ENCODE results near the gene TNFRSF1B. TPM values are rescaled to one million over a fixed set of nuclear protein-coding genes. Genes with fewer than 3 reads are reported as not detected.
"Not testable (repeated sequence)": the region's sequence is repeated elsewhere in the genome, so short reads cannot be mapped to it uniquely, and the experiment has no call there.

Gene TNFRSF1B
- total RNA-seq, 4 donors from 2014 or later, result 10.9 to 34.9 (median 31.0) TPM

DNA sequence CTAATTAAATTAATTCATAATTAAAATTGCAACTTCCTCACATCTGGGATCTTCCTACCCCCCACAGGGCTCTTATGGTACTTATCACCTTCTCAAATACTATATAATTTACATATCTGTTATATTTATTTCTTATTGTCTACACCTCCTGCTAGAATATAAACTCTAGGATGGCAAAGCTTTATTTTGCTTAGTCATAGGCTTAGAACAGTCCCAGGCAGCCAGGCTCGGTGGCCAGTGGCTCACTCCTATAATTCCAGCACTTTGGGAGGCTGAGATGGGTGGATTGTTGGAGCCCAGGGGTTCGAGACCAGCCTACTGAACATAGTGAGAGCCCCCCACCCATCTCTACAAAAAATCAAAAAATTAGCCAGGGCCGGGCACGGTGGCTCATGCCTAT, 53.0 kb downstream of the TNFRSF1B start:
- Histone ChIP-seq H3K36me3 (no peaks in the 10 kb centered on the region), H3K4me3 (no peak overlapping the region), H3K27me3 (peaks cover 15% of the 10 kb centered on the region), H3K9me3 (peaks cover 0 to 14% (median 0%) of the 10 kb centered on the region in 3 donors), H3K27ac (no peak overlapping the region), H3K4me1 (no peaks in the 10 kb centered on the region)
- ATAC-seq, result no peak
- 100% methylated on average over 1 of the region's 4 CpGs; no CpG with 5 or more reads in 1 of the 2 donors for WGBS, 2 donors (ENCODE audit: low coverage in 1 of 2)
- TF ChIP-seq POLR2A (IDR thresholded peaks at IDR 0.05) (no peak), POLR2AphosphoS5 (IDR thresholded peaks at IDR 0.05) (no peak), EP300 (IDR thresholded peaks at IDR 0.05) (no peak)
- TF ChIP-seq, protein P1, sequence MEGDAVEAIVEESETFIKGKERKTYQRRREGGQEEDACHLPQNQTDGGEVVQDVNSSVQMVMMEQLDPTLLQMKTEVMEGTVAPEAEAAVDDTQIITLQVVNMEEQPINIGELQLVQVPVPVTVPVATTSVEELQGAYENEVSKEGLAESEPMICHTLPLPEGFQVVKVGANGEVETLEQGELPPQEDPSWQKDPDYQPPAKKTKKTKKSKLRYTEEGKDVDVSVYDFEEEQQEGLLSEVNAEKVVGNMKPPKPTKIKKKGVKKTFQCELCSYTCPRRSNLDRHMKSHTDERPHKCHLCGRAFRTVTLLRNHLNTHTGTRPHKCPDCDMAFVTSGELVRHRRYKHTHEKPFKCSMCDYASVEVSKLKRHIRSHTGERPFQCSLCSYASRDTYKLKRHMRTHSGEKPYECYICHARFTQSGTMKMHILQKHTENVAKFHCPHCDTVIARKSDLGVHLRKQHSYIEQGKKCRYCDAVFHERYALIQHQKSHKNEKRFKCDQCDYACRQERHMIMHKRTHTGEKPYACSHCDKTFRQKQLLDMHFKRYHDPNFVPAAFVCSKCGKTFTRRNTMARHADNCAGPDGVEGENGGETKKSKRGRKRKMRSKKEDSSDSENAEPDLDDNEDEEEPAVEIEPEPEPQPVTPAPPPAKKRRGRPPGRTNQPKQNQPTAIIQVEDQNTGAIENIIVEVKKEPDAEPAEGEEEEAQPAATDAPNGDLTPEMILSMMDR (IDR thresholded peaks at IDR 0.05), result no peak

DNA sequence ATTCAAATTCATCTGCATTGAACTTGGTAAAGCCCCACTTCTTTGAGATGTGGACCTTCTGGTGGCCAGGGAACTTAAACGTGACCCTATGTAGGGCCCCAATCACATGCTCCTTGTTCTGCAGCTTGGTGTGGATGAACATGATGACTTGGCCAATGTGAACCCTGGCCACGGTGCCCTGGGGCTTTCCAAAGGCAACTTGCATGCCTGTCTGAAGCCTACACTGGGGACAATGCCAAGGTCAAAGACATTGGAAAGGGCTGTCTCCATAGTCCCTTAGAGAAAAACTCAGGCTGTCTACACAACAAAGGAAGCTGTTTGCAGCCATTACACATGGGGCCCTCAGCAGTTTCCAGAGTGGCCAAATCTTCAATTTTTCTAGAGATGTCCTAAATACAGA, 54.1 kb downstream of the TNFRSF1B start:
- peaks cover 8% of the 10 kb centered on the region for H3K27me3 ChIP-seq
- peaks cover 0 to 4% (median 0%) of the 10 kb centered on the region in 3 donors for H3K9me3 ChIP-seq
- no peak for ATAC-seq
- no peaks in the 10 kb centered on the region for H3K36me3 ChIP-seq
- H3K27ac ChIP-seq, result no peak overlapping the region
- WGBS, 2 donors (ENCODE audit: low coverage in 1 of 2), result 53% methylated on average over 2 of the region's 2 CpGs; no CpG with 5 or more reads in 1 of the 2 donors
- no peaks in the 10 kb centered on the region for H3K4me1 ChIP-seq
- no peak overlapping the region for H3K4me3 ChIP-seq
- TF ChIP-seq, protein P1 (IDR thresholded peaks at IDR 0.05), result no peak
- TF ChIP-seq POLR2AphosphoS5 (IDR thresholded peaks at IDR 0.05), result no peak
- no peak for TF ChIP-seq POLR2A (IDR thresholded peaks at IDR 0.05)
- no peak for TF ChIP-seq EP300 (IDR thresholded peaks at IDR 0.05)

DNA sequence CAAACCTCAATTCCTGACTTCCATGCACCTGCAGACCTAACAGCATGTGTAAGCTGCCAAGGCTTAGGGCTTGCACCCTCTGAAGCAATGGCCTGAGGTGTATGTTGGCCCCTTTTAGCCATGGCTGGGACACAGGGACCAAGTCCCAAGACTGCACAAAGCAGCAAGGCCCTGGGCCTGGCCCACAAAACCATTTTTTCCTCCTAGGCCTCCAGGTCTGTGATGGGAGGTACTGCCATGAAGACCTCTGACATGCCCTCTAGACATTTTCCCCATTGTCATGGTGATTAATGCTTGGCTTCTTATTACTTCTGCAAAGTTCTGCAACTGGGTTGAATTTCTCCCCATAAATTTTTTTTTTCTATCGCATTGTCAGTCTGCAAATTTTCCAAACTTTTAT, 55.9 kb downstream of the TNFRSF1B start:
- 80 to 100% methylated on average over 1 of the region's 1 CpG for WGBS, 2 donors (ENCODE audit: low coverage in 1 of 2)
- not testable (repeated sequence) for H3K4me1 ChIP-seq, H3K9me3 ChIP-seq, H3K27me3 ChIP-seq, ATAC-seq, H3K4me3 ChIP-seq, H3K27ac ChIP-seq, H3K36me3 ChIP-seq

DNA sequence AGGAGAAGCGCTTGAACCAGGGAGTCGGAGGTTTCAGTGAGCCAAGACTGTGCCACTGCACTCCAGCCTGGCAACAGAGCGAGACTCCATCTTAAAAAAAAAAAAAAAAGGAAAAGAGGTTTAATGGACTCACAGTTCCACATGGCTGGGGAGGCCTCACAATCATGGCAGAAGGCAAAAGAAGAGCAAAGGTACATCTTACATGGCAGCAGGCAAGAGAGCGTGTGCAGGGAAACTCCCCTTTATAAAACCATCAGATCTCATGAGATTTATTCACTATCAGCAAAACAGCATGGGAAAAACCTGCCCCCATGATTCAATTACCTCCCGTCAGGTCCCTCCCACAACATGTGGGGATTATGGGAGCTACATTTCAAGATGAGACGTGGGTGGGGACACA, 57.3 kb downstream of the TNFRSF1B start:
- not testable (repeated sequence) for H3K27ac ChIP-seq, H3K4me1 ChIP-seq, H3K9me3 ChIP-seq, H3K36me3 ChIP-seq, H3K27me3 ChIP-seq, ATAC-seq, H3K4me3 ChIP-seq
- WGBS, 2 donors (ENCODE audit: low coverage in 1 of 2), result 82 to 91% methylated on average over 3 to 4 of the region's 6 CpGs

DNA sequence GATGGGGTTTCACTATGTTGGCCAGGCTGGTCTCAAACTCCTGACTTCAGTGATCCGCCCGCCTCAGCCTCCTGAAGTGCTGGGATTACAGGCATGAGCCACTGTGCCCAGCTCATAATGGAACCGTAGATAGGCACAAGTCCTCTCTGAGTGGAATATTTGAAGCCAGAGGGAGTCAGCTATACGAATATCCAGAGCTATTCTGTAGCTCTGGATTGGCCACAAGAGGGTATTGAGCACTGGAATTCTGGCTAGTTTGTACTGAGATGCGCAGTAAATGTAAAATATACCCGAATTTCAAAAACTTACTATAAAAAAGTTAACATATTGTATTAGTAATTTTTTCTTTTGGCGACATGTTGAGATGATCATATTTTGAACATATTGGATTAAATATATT, 62.2 kb downstream of the TNFRSF1B start:
- Histone ChIP-seq H3K4me1 (peaks cover 0 to 27% (median 8%) of the 10 kb centered on the region in 3 donors), H3K27ac (no peak overlapping the region), H3K36me3 (peaks cover 0 to 3% of the 10 kb centered on the region in 2 donors), H3K4me3 (no peak overlapping the region), H3K9me3 (no peaks in the 10 kb centered on the region), H3K27me3 (no peaks in the 10 kb centered on the region)
- WGBS, 2 donors (ENCODE audit: low coverage in 1 of 2), result 80 to 91% methylated on average over 4 to 6 of the region's 7 CpGs
- no peak for TF ChIP-seq POLR2AphosphoS5 (IDR thresholded peaks at IDR 0.05)
- no peak for TF ChIP-seq POLR2A (IDR thresholded peaks at IDR 0.05)
- TF ChIP-seq, protein P1 (IDR thresholded peaks at IDR 0.05), result no peak
- TF ChIP-seq EP300 (IDR thresholded peaks at IDR 0.05), result no peak
- ATAC-seq, result no peak

DNA sequence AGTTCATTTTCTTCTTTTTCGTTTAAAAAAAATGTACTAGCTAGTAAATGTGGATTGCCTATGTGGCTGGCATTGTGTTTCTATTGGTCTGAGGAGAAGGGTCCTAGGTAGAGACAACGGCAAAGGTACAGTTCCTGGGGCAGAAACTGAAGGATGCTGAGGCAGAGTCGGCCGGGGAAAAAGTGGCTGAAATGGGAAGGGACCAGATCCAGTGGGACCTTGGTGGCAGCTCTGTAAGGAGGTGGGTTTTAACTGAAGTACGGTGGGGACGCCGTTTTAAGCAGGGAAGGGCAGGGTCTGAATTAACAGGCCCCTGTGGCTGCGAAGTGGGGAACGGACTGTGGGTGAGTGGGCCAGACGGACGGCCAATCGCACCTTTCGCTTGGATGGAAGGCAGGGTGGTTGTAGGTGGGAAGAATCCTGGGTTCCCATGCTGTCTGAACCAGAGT, 62.6 kb downstream of the TNFRSF1B start:
- H3K27me3 ChIP-seq, result no peaks in the 10 kb centered on the region
- peak overlapping the region in 2 of 4 donors; percentile 87 to 94 for H3K27ac ChIP-seq
- peak overlapping the region in 1 of 2 donors; percentile 100 for H3K4me3 ChIP-seq
- peaks cover 0 to 27% (median 8%) of the 10 kb centered on the region in 3 donors for H3K4me1 ChIP-seq
- TF ChIP-seq, protein P1 (IDR thresholded peaks at IDR 0.05), result no peak
- TF ChIP-seq EP300 (IDR thresholded peaks at IDR 0.05), result no peak
- TF ChIP-seq POLR2A (IDR thresholded peaks at IDR 0.05), result no peak
- no peaks in the 10 kb centered on the region for H3K9me3 ChIP-seq
- WGBS, 2 donors (ENCODE audit: low coverage in 1 of 2), result 46 to 55% methylated on average over 8 to 12 of the region's 13 CpGs
- peak; percentile 10 for ATAC-seq
- peaks cover 0 to 7% of the 10 kb centered on the region in 2 donors for H3K36me3 ChIP-seq

Data from gastroesophageal sphincter (tissue), 4 donors.